ENCODE measurements around the gene C1QTNF1. TPM values are rescaled to one million over a fixed set of nuclear protein-coding genes. Genes with fewer than 3 reads are reported as not detected.
"Not testable (repeated sequence)": the region's sequence is repeated elsewhere in the genome, so short reads cannot be mapped to it uniquely, and the experiment has no call there.

The C1QTNF1 gene
- total RNA-seq, 1 donor, result 13.8 TPM

DNA sequence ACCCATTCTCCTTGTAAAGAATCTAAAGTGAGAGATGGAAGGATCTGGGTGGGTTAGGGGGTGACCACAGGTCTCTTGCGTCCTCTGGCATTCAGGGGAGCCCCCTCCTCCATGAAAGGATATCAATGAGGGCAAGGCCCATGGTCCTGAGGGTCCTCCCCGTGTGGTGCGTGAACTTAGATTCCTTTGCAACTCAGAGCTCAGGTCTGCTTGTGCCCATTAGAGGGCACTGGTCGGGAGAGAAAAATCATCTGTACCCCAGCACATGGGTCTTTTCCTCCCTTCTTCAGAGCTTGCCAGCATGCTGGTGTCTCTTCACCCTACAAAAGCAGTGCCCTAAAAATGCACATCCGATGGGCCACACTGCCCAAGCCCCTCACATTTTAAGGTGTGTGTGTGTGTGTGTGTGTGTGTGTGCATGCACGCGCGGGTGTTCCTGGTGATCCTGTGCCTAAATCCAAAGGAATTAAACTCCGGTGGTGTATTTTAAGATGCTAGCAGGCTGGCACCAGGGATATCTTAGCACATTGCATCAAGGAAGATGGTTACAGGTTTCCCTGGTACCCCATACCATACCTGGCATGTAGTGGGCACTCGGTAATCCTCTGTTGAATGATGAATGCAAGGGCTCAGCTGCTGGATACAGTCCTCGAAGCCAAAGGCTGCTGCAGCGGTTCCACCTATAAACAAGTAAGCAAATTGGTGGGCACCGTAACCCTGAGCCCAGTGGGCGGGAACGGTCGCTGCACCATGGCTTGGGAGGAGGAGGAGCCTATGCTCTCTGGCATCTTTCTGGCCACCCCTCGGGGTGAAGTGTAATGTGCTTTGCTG is 4.7 kb downstream of the C1QTNF1 start:
- peaks cover 41% of the 10 kb centered on the region for H3K4me1 ChIP-seq (ENCODE audit: insufficient read depth, low read length)

DNA sequence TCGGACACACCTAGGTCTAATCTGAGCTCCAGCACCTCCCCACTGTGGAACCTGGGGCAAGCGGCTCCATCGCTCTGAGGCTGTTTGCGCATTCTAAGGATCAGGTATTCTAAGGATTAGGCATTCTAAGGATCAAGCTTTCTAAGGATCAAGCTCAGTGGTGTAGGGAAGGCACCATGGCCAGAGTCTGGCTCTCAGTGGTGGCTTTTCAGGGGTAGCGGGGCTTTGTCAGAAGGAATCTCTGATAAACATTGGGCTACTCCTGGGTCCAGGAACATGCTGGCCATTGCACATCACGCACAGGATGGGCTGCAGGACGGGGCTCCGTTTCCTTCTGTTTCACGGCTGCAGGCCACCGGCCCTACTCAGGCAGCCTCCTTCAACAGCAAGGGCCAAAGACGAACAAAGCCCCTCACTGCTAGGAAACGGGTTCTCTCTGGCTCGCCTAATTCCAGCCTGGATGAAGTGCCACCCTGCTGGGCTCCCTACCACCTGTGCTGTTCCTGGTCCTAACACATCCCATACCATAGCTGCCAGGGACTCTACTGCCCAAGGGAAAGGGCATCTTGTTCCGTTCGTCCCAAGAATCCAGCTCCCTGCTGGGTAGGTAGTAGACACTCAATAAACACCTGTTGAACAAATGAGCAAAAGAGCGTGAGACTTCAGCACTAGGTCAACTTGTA is 5.5 kb downstream of the C1QTNF1 start:
- H3K4me3 ChIP-seq (ENCODE audit: insufficient read depth, low read length), result no peak overlapping the region
- peaks cover 37% of the 10 kb centered on the region for H3K4me1 ChIP-seq (ENCODE audit: insufficient read depth, low read length)
- no peaks in the 10 kb centered on the region for H3K9me3 ChIP-seq (ENCODE audit: low read depth, low read length)
- peaks cover 29% of the 10 kb centered on the region for H3K27me3 ChIP-seq (ENCODE audit: insufficient read depth, low read length)
- no peak overlapping the region for H2AFZ ChIP-seq (ENCODE audit: low read length)
- TF ChIP-seq, protein P1, sequence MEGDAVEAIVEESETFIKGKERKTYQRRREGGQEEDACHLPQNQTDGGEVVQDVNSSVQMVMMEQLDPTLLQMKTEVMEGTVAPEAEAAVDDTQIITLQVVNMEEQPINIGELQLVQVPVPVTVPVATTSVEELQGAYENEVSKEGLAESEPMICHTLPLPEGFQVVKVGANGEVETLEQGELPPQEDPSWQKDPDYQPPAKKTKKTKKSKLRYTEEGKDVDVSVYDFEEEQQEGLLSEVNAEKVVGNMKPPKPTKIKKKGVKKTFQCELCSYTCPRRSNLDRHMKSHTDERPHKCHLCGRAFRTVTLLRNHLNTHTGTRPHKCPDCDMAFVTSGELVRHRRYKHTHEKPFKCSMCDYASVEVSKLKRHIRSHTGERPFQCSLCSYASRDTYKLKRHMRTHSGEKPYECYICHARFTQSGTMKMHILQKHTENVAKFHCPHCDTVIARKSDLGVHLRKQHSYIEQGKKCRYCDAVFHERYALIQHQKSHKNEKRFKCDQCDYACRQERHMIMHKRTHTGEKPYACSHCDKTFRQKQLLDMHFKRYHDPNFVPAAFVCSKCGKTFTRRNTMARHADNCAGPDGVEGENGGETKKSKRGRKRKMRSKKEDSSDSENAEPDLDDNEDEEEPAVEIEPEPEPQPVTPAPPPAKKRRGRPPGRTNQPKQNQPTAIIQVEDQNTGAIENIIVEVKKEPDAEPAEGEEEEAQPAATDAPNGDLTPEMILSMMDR (IDR thresholded peaks at IDR 0.05; ENCODE audit: extremely low read depth, low read depth, low read length), result no peak
- H3K27ac ChIP-seq (ENCODE audit: low read depth, low read length), result no peak overlapping the region
- no peak overlapping the region for H3K4me2 ChIP-seq (ENCODE audit: insufficient read depth, low read length)
- H3K79me2 ChIP-seq (ENCODE audit: insufficient read depth, low read length), result no peaks in the 10 kb centered on the region
- H4K20me1 ChIP-seq (ENCODE audit: insufficient read depth, low read length), result no peaks in the 10 kb centered on the region
- DNase-seq (ENCODE audit: insufficient read length, low spot score, missing footprints), result peak; percentile 39
- no peaks in the 10 kb centered on the region for H3K36me3 ChIP-seq (ENCODE audit: insufficient read depth, low read length)

More for the DNA sequence above, 4.7 kb downstream of the C1QTNF1 start:
- Histone ChIP-seq H3K4me3 (ENCODE audit: insufficient read depth, low read length) (peak overlapping the region; percentile 53), H2AFZ (ENCODE audit: low read length) (no peak overlapping the region), H4K20me1 (ENCODE audit: insufficient read depth, low read length) (no peaks in the 10 kb centered on the region), H3K79me2 (ENCODE audit: insufficient read depth, low read length) (no peaks in the 10 kb centered on the region), H3K36me3 (ENCODE audit: insufficient read depth, low read length) (no peaks in the 10 kb centered on the region), H3K27me3 (ENCODE audit: insufficient read depth, low read length) (peaks cover 35% of the 10 kb centered on the region), H3K4me2 (ENCODE audit: insufficient read depth, low read length) (peak overlapping the region; percentile 80), H3K9me3 (ENCODE audit: low read depth, low read length) (no peaks in the 10 kb centered on the region), H3K27ac (ENCODE audit: low read depth, low read length) (no peak overlapping the region)
- DNase-seq (ENCODE audit: insufficient read length, low spot score, missing footprints), result peak; percentile 90
- TF ChIP-seq, protein P1 (IDR thresholded peaks at IDR 0.05; ENCODE audit: extremely low read depth, low read depth, low read length), result peak; percentile 47

- not testable (repeated sequence) for H3K4me3 ChIP-seq (ENCODE audit: insufficient read depth, low read length); H3K9me3 ChIP-seq (ENCODE audit: low read depth, low read length); H3K36me3 ChIP-seq (ENCODE audit: insufficient read depth, low read length); H2AFZ ChIP-seq (ENCODE audit: low read length); H3K79me2 ChIP-seq (ENCODE audit: insufficient read depth, low read length); DNase-seq (ENCODE audit: insufficient read length, low spot score, missing footprints); H3K4me2 ChIP-seq (ENCODE audit: insufficient read depth, low read length); H3K27ac ChIP-seq (ENCODE audit: low read depth, low read length); H4K20me1 ChIP-seq (ENCODE audit: insufficient read depth, low read length)
- Histone ChIP-seq H3K4me1 (ENCODE audit: insufficient read depth, low read length) (peaks cover 25% of the 10 kb centered on the region), H3K27me3 (ENCODE audit: insufficient read depth, low read length) (peaks cover 21% of the 10 kb centered on the region)
Observed at GRCh38 chr17:79030636-79031035, 6.7 kb downstream of the C1QTNF1 start.

DNA sequence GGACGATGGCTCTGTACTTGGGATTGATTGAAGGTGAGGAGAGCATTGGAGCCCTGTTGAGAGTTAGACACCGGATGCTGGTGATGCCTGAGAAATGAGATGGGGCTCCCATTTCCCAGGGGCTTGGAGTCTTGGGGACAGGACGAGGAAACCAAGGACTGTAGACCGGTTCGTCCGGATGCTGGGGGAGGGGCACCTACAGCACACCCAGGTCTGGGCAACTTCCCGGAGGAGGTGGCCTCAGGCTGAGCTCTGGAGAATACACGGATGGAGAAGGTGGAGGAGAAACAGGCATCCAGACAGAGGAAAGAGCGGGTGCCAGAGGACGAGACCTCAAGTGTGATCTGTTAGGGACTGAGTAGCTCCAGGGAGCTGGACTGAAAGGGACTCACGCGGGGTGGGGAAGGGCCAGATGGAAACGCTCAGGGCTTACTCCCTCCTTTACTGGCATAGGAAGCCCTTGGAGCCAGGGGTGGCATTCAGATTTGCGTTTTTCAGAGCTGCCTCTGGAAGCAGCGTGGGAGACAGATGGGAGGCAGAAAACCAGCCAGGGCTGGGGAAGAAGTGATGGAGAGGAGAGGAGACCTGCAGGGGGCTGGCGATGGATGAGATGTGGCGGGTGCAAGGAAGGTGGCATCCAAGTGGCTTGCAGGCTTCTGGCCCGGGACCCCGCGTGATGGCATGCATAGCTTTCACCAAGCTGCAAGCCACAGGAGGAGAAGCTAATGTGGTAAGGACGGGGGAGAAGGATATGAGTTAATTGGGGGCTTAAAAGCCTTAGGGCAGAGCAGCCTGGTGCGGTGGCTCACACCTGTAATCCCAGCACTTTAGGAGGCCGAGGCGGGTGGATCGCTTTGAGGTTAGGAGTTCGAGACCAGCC is 8.3 kb downstream of the C1QTNF1 start:
- no peaks in the 10 kb centered on the region for H3K36me3 ChIP-seq (ENCODE audit: insufficient read depth, low read length)
- peaks cover 26% of the 10 kb centered on the region for H3K4me1 ChIP-seq (ENCODE audit: insufficient read depth, low read length)
- no peaks in the 10 kb centered on the region for H4K20me1 ChIP-seq (ENCODE audit: insufficient read depth, low read length)
- no peak overlapping the region for H2AFZ ChIP-seq (ENCODE audit: low read length)
- peaks cover 21% of the 10 kb centered on the region for H3K27me3 ChIP-seq (ENCODE audit: insufficient read depth, low read length)
- no peak overlapping the region for H3K27ac ChIP-seq (ENCODE audit: low read depth, low read length)
- no peaks in the 10 kb centered on the region for H3K79me2 ChIP-seq (ENCODE audit: insufficient read depth, low read length)
- no peaks in the 10 kb centered on the region for H3K9me3 ChIP-seq (ENCODE audit: low read depth, low read length)
- no peak overlapping the region for H3K4me3 ChIP-seq (ENCODE audit: insufficient read depth, low read length)
- peak; percentile 64 for DNase-seq (ENCODE audit: insufficient read length, low spot score, missing footprints)
- TF ChIP-seq, protein P1 (IDR thresholded peaks at IDR 0.05; ENCODE audit: extremely low read depth, low read depth, low read length), result no peak
- H3K4me2 ChIP-seq (ENCODE audit: insufficient read depth, low read length), result no peak overlapping the region
